Activated CD4-positive, alpha-beta T cell treated with anti-CD3 and anti-CD28 coated beads for 4 hours (primary cell): ENCODE results near the gene DDI1.

Experiments
- DNase-seq, 2 donors: peaks; one replicate each; pipeline ENCODE4 v3.0.0-alpha.2; 2020

The DDI1 gene

GRCh38 chr11:104086621-104087020 is 50.2 kb downstream of the DDI1 start:
- no peak for DNase-seq
